ENCODE measurements around the gene CLIC4.
A peak's percentile ranks its signal among the peaks of the same experiment; 100 is the strongest.
"Not testable (repeated sequence)": the region's sequence is repeated elsewhere in the genome, so short reads cannot be mapped to it uniquely, and the experiment has no call there.

CLIC4 gene

DNA sequence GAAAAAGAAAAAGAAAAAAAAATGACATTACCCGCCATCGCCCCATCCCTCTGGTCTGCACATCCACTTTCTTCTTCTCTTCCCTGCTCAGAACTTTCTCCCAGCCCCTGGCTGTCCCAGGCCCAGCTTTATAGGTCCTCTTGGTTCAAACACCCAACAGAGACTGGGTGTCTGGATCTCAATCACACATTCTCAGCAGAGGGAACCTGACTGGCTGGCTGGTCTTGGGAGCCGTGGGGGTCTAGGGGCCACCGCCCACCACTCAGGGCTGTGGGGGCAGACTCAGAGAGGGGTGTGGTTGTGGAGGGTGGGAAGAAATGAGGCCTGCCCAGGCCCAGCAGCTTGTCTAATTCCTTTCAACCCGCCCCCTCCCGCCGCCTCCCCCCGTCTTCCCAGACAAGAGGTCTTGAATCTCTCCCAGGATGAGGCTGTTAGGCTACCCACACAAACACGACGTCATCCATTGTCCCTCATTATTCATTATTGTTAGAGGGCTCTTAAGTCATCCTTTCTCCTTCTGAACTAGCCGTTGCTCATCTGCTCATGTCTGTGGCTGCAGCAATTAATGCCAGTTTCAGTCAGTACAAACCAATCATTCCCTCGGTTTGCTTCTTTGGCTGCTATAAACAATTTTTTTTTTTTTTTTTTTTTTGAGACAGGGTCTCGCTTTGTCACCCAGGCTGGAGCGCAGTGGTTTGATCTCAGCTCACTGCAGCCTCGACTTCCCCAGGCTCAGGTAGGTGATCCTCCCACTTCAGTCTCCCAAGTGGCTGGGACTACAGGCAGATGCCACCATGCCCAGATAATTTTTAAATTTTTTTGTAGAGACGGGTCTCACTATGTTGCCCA, 40.6 kb upstream of the CLIC4 start:
- TF ChIP-seq, protein P1, sequence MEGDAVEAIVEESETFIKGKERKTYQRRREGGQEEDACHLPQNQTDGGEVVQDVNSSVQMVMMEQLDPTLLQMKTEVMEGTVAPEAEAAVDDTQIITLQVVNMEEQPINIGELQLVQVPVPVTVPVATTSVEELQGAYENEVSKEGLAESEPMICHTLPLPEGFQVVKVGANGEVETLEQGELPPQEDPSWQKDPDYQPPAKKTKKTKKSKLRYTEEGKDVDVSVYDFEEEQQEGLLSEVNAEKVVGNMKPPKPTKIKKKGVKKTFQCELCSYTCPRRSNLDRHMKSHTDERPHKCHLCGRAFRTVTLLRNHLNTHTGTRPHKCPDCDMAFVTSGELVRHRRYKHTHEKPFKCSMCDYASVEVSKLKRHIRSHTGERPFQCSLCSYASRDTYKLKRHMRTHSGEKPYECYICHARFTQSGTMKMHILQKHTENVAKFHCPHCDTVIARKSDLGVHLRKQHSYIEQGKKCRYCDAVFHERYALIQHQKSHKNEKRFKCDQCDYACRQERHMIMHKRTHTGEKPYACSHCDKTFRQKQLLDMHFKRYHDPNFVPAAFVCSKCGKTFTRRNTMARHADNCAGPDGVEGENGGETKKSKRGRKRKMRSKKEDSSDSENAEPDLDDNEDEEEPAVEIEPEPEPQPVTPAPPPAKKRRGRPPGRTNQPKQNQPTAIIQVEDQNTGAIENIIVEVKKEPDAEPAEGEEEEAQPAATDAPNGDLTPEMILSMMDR (IDR thresholded peaks at IDR 0.05) = no peak
- H3K4me3 ChIP-seq = no peak overlapping the region
- no peak for DNase-seq (ENCODE audit: low spot score)
- H3K27ac ChIP-seq = peak overlapping the region in 1 of 2 donors; percentile 31

DNA sequence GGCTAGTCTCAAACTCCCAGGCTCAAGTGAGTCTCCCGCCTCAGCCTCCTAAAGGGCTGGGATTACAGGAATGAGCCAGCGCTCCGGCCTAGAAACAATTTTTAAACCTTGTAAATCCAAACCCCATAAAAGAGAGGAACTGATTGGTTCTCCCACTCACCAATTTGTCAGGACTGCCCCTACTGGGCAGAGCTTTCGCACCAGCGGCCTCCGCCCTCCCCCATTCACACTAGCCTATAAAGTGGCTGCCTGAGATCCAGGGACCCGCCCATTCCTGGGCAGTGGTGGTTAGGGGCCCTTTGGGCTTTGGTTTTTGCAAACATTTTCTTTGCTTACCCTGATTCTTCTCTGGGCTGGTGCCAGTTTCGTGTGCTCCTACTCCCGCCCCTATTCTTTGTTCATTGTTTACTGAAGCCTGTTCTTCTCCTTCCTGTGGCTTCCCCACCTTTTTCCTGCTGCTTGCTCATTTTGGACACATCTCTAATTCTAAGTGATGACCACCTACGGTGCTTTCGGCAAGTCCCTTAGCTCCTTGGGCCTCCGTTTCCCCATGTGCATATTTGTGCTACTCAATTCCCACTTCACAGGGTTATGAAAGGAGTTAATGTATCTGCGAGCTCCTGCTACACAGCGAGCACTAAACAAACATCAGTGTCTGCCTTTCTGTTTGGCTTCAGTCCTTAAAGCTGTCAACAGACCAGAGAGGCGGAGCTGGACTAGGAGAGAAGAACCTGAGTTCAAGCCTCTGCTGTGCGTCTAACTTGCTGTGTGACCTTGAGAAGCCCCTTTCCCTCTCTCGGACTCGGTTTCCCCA, 39.8 kb upstream of the CLIC4 start:
- Histone ChIP-seq H3K27ac (peak overlapping the region in 1 of 2 donors; percentile 18), H3K4me3 (no peak overlapping the region)
- no peak for DNase-seq (ENCODE audit: low spot score)
- TF ChIP-seq, protein P1 (IDR thresholded peaks at IDR 0.05) = no peak

DNA sequence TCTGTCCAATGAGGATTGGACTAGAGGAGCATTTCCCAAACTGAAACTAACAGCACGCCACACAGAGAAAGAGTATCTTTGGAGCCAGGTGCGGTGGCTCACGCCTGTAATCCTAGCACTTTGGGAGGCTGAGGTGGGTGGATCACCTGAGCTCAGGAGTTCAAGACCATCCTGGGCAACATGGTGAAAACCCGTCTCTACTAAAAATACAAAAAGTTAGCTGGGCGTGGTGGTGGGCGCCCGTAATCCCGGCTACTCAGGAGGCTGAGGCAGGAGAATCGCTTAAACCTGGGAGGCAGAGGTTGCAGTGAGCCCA, 39.2 kb upstream of the CLIC4 start:
- H3K4me3 ChIP-seq; DNase-seq (ENCODE audit: low spot score): not testable (repeated sequence)
- peak overlapping the region in 1 of 2 donors; percentile 18 for H3K27ac ChIP-seq

DNA sequence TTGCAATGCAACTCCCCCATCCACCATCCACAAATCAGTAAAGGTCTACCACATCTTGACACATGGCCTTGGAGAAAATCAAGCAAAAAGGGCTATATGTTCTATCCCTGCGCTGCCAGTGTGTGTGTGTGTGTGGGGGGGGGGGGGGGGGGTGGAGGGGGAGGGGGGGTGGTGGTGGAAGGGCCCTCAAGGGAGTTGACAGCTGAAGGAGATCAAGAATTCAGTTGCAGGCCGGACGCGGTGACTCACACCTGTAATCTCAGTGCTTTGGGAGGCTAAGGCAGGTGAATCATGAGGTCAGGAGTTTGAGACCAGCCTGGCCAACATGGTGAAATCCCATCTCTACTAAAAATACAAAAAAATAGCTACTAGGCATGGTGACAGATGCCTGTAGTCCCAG, 37.6 kb upstream of the CLIC4 start:
- no peak for DNase-seq (ENCODE audit: low spot score)
- Histone ChIP-seq H3K4me3 (no peak overlapping the region), H3K27ac (no peak overlapping the region)
- TF ChIP-seq, protein P1 (IDR thresholded peaks at IDR 0.05) = no peak

DNA sequence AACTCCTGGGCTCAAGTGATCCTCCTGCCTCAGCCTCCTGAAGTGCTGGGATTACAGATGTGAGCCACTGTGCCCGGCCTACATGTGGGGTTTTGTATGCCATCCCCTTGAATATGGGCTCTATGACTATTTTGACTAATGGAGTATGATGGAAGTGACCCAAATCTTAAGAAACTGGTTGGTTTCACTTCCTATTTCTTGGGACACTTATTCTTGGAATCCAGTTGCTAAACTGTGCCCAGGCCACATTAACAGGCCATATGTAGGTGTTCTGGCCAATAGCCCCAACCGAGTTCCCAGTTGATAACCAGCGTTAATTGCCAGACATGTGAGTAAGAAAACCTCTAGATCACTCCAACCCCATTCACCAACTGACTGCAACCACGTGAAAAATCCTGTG, 36.3 kb upstream of the CLIC4 start:
- Histone ChIP-seq H3K4me3 (no peak overlapping the region), H3K27ac (no peak overlapping the region)
- TF ChIP-seq, protein P1 (IDR thresholded peaks at IDR 0.05) = no peak
- DNase-seq (ENCODE audit: low spot score) = no peak

DNA sequence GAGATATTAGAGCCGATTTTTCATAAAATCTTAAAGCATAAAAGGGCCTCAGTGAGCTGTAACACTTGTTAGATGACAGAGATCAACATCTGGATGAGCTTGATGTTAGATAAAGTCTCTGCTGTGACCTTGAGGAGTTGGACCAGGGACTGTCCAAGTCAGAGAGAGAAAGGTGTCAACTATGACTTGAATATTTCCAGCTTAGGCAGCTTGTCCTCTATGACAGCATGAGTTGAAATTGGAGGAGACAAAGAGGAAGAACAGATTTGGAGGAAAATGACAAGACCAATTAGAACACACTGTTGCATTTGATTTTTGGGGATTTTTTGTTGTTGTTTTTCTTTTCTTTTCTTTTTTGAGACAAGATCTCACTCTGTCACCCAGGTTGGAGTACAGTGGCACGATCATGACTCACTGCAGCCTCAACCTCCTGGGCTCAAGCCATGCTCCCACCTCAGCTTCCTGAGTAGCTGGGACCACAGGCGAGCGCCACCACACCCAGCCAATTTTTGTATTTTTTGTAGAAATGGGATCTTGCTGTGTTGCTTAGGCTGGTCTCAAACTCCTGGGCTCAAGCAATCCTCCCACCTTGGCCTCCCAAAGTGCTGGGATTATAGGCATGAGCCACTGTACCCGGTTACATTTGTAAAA, 35.3 kb upstream of the CLIC4 start:
- Histone ChIP-seq H3K4me3 (no peak overlapping the region), H3K27ac (no peak overlapping the region)
- TF ChIP-seq, protein P1 (IDR thresholded peaks at IDR 0.05) = no peak
- no peak for DNase-seq (ENCODE audit: low spot score)

DNA sequence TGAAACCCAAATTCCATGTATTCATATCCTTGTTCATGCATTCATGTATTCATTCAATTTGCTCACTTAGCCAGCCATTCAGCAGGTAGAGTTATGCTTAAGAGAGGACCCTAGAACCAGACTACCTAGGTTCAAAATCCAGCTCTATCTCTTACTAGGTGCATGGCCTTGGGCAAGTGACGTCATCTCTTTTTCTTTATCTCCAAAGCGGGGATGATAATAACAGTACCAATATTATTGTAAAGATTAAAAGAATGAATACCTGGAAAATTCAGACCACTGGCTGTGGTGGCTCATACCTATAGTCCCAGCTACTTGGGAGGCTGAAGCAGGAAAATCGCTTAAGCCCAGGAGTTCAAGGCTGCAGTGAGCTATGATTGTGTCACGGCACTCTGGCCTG, 33.9 kb upstream of the CLIC4 start:
- no peak for DNase-seq (ENCODE audit: low spot score)
- H3K4me3 ChIP-seq = no peak overlapping the region
- TF ChIP-seq, protein P1 (IDR thresholded peaks at IDR 0.05) = no peak
- H3K27ac ChIP-seq = no peak overlapping the region

Data from coronary artery (tissue), 2 donors.